ENCODE measurements around the gene RBM26. TPM values are rescaled to one million over a fixed set of nuclear protein-coding genes. Genes with fewer than 3 reads are reported as not detected.
"Not testable (repeated sequence)": the region's sequence is repeated elsewhere in the genome, so short reads cannot be mapped to it uniquely, and the experiment has no call there.

RBM26 gene
- total RNA-seq, 1 donor from 2014 or later = 75.9 TPM

DNA sequence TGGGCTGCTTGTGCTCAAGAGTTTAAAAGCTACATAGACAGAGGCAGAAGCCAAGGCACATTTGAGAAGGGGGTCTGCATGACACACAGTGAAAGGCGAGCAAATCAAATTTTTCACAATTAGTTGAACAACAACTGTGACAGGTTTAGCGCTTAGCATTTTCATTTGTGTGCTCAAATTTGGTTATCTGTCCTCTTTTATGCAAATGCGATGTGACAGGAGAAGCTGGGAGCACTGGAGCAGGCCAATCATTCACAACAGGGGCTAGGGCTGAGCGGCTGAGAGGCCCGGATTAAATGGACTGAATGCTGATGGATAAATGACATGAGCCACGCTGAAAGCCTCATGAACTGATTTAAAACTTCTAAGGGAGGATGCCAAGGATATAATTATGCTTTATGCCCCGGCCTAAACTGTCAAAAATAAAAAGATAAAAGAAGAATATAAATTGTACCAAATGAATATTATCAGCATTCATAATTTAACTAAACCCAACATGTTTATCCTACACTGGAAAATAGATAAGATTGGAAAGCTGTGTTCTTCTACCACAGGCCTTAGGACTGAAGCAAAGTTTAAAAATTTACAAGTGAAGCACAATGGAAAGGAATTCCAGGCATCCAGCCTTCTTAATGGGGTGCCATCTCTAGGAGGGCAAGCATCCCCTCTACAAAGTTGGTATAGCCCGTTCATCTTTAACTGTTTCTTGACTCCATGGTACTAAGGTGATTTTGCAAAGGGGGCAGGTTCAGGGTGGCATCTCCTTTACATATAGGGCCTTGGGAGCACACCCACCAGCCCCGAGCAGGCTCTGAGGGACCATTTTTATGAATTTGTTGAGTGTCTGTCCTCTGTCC lies 117.9 kb downstream of the RBM26 start:
- intact Hi-C loops (cut with micrococcal nuclease) = no loop called here

DNA sequence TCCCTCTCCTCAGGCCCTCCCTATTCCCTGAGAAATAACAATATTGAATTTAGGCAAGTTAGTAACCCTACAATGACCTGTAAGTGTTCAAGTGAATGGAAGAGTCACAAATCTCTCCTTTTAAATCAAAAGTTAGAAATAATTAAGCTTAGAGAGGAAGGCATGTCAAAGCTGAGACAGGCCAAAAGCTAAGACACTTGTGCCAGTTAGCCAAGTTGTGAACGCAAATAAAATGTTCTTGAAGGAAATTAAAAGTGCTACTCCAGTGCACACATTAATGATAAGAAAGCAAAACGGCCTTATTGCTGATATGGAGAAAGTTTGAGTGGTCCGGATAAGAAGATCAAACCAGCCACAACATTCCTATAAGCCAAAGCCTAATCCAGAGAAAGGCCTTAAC lies 120.9 kb downstream of the RBM26 start:
- intact Hi-C loops (cut with micrococcal nuclease) = no loop called here

DNA sequence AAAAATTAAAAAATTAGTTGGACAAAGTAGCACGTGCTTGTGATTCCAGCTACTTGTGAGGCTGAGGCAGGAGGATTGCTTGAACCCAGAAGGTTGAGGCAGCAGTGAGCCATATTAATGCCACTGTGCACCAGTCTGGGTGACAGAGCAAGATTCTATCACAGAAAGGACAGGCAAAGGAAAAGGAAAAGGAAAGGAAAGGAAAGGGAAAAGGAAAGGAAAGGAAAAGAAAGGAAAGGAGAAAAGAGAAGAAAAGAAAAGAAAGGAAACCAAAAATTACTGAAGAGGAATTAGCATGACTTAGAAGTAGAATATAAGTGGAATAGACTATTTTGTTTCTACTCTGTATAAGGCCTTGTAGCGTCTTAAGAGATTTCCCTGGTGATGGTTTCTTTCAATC lies 122.3 kb downstream of the RBM26 start:
- intact Hi-C loops (cut with micrococcal nuclease) = no loop called here

DNA sequence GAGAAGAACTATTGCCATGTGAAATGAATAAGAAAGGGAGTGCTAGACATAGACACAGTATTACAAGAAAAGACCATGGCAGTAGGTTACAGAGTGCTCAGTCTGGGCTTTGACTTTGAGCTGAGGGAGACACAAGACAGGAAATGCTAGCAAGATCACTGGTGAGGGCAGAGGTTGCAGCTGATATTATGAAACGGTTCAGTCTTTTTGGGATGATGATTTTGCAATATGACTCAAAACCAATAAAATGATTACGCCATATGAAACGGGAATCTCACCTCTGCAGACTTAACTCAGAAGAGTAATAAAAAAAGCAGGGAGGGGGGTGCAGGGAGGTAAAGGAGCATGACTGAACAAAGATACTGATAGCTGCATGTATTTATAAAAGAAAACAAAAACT lies 123.1 kb downstream of the RBM26 start:
- intact Hi-C loops (cut with micrococcal nuclease) = no loop called here

DNA sequence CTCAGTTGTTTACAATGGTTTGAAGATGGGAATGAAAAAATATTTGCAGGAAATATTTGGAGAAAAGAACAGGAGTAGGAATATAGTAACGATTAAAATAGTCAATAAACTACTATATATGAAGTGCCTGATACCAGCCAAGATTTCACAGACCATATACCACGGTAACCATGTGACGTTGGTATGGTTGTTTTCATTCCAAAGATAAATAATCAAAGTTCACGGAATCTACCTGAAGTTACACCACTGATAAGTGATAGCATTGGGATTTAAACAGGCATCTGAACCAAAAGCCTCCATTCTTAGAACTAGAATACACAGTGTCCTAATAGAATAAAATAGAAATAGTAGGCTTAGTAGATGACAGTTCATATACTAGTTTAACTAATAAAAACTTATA lies 123.5 kb downstream of the RBM26 start:
- intact Hi-C loops (cut with micrococcal nuclease) = no loop called here

DNA sequence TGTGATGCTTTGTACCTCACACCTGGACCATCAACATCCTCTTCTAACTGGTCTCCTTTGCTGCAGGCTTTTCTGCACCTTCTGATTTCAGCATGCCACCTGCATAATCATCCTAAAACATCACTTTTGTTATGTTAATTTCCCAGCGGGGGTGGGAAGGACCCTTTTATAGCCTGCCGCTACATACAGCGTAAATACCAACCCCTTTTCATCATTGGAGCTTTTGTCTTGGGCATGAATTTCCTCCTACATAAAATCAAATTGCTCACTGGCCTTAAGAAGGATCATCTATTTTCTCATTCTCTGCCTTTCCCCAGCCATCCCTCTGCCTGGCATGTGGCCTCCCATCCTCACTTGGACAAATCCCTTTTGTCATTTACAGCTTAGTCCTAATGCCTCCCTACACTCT lies 124.7 kb downstream of the RBM26 start:
- intact Hi-C loops (cut with micrococcal nuclease) = no loop called here

DNA sequence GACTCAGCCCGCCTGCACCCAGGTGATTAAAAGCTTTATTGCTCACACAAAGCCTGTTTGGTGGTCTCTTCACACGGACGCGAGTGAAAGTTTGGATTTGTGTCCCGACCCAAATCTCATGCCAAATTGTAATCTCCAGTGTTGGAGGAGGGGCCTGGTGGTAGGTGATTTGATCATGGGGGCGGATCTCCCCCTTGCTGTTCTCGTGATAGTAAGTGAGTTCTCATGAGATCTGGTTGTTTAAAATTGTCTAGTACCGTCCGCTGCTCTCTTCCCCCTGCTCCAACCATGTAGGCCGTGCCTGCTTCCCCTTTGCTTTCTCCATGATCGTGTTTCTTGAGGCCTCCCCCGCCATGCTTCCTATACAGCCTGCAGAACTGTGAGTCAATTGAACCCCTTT lies 126.3 kb downstream of the RBM26 start:
- intact Hi-C loops (cut with micrococcal nuclease) = not testable (repeated sequence)

DNA sequence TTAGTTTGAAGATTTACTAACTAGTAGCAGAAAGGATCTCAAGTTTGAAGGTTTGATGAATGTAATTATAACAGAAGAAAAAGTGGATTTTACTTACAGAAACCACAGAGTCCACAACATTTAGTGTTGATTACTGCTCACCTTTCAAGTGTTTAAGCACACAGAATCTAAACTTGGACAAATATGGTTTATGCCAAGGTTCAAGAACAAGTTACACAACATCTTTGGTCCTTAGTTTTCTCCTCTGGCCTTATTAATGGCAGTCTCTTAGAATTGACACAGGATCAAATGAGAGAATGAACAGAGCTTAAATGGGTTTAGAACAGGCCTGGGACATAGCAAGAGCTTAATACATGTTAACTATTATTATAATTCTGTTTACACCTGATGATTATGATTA lies 133.0 kb downstream of the RBM26 start:
- intact Hi-C loops (cut with micrococcal nuclease) = no loop called here

DNA sequence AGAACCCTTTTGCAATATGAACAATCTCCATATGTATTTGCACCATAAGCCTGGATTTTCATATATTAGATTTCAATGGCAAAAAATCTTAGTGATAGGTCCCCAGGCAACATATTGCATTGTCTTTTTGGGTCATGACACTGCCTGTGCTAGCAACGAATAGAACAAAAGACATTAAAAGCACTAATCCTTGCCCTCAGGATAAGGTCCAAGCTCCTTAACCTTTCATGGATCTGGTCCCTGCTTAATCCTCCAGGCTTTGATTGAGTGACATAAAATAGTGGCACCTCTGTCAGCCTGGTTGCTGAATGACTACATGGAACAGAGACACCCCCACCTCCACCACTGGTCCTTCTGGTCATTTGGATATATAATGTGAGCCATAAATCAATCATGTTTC lies 134.4 kb downstream of the RBM26 start:
- intact Hi-C loops (cut with micrococcal nuclease) = no loop called here

DNA sequence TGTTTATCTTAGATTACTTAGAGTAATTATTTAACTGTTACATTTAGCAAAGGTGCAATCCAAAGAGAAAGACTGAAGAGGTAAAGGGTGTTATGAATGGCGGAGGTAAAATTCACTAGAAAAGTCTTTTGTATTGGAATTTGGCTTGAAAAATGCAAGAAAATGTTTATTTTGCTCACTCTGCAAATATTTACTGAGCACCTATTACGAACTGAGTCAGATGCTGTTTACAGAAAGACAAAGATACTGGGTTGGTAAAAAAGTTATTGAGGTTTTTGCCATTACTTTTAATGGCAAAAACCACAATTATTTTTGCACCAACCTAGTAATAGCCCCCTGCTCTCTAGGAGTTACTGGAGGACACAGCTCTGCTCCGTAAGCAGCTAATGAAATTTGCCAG lies 135.2 kb downstream of the RBM26 start:
- intact Hi-C loops (cut with micrococcal nuclease) = no loop called here

Other genes with a start within 250 kb of the RBM26 start
- 150 and 157 TPM in 2 replicates for gene NDFIP2, start 74.9 kb upstream of the RBM26 start, total RNA-seq